A549 (cell line): ENCODE measurements around the gene SSH2. TPM values are rescaled to one million over a fixed set of nuclear protein-coding genes. Genes with fewer than 3 reads are reported as not detected.

ENCODE experiments used
- ATAC-seq, 2 experiments: fragments of 200-7000 bp in 1 of 2; fragments of >200 bp in 1 of 2; cut with Nextera tagmentation in 1 of 2; cut with Tn5 transposase in 1 of 2; 3 replicates each; pipeline versions ENCODE4 v1.8.0 to v1.9.1; 2018 to 2020; ENCODE audit warnings: mild to moderate bottlenecking in 1 of 2, moderate library complexity in 1 of 2
- CTCF ChIA-PET: fragments of 300-600 bp; sonication (Branson Sonifier 250); formaldehyde crosslinking; extraction: SDS; loops from one replicate; lab custom pipeline; 2021; ENCODE audit warnings: antibody characterized with exemption, inconsistent platforms; lab: Yijun Ruan, JAX
- POLR2A ChIA-PET: fragments of 350-600 bp; formaldehyde crosslinking; extraction: SDS; loops from one replicate; lab custom pipeline; 2021; ENCODE audit warnings: antibody characterized with exemption, inconsistent platforms; lab: Yijun Ruan, JAX
- DNase-seq, 2 experiments: peaks; one replicate each; pipeline versions ENCODE4 v3.0.0 to v3.0.0-alpha.2; 2011 to 2016; ENCODE audit warnings: low read depth in 1 of 2, low spot score in 1 of 2
- FAIRE-seq: peaks from 2 replicates; lab custom pipeline; 2011; peaks lifted over from hg19 to GRCh38; lab: Jason Lieb, UNC
- H3K27ac ChIP-seq, 2 experiments: fragments of >200 bp; sonication (Bioruptor Twin); formaldehyde crosslinking; 3 replicates each; pipeline ENCODE4 v1.5.1; 2016 to 2017
- H3K4me1 ChIP-seq: fragments of >200 bp; sonication (Bioruptor Twin); formaldehyde crosslinking; 3 replicates; pipeline ENCODE4 v1.6.1; 2016
- H3K4me2 ChIP-seq: fragments of >200 bp; sonication (Bioruptor Twin); formaldehyde crosslinking; 3 replicates; pipeline ENCODE4 v1.6.1; 2016
- H3K4me3 ChIP-seq: fragments of >200 bp; sonication (Bioruptor Twin); formaldehyde crosslinking; 3 replicates; pipeline ENCODE4 v1.5.1; 2016
- H3K9me3 ChIP-seq: fragments of >200 bp; sonication (Bioruptor Twin); formaldehyde crosslinking; 3 replicates; pipeline ENCODE4 v1.6.1; 2016
- ATOH8 ChIP-seq: fragments of 250-450 bp; sonication (Bioruptor Pico); IDR thresholded peaks from 2 replicates; pipeline ENCODE4 v1.5.0; 2020; ENCODE audit warnings: low read depth, mild to moderate bottlenecking, moderate library complexity
- CBX8 ChIP-seq: fragments of 200-600 bp; sonication (generic); IDR thresholded peaks from 2 replicates; pipeline ENCODE4 v1.6.1; 2016
- CEBPB ChIP-seq, 2 experiments: fragments of >200 bp in 1 of 2; sonication (Bioruptor Twin) in 1 of 2; formaldehyde crosslinking in 1 of 2; IDR thresholded peaks; 2 replicates each; pipeline ENCODE4 v1.6.1; 2012 to 2016
- EHMT2 ChIP-seq: fragments of 200-600 bp; sonication (generic); IDR thresholded peaks from 2 replicates; pipeline ENCODE4 v1.6.1; 2016; ENCODE audit warnings: antibody characterized with exemption, low read depth, mild to moderate bottlenecking, moderate library complexity
- ELK1 ChIP-seq: fragments of 150-350 bp; IDR thresholded peaks from 2 replicates; pipeline ENCODE4 v1.6.1; 2014; ENCODE audit warnings: low read depth, mild to moderate bottlenecking, low read length
- ESRRA ChIP-seq: fragments of 150-350 bp; IDR thresholded peaks from 2 replicates; pipeline ENCODE4 v1.6.1; 2014; ENCODE audit warnings: mild to moderate bottlenecking, low read length, borderline replicate concordance
- FOSB ChIP-seq: fragments of 250-450 bp; sonication (Bioruptor Pico); IDR thresholded peaks from 2 replicates; pipeline ENCODE4 v1.5.0; 2020; ENCODE audit warnings: mild to moderate bottlenecking, moderate library complexity
- FOXS1 ChIP-seq: fragments of 250-450 bp; sonication (Bioruptor Pico); IDR thresholded peaks from 2 replicates; pipeline ENCODE4 v1.5.0; 2020; ENCODE audit warnings: mild to moderate bottlenecking, moderate library complexity
- JUN ChIP-seq, 2 experiments: fragments of >200 bp; sonication (Bioruptor Twin); formaldehyde crosslinking; IDR thresholded peaks; 2 replicates in 1 of 2; 3 replicates in 1 of 2; pipeline ENCODE4 v1.6.1; 2016 to 2017
- JUNB ChIP-seq: fragments of >200 bp; sonication (Bioruptor Twin); formaldehyde crosslinking; IDR thresholded peaks from 2 replicates; pipeline ENCODE4 v1.6.1; 2016
- MAZ ChIP-seq: fragments of 150-350 bp; IDR thresholded peaks from 2 replicates; pipeline ENCODE4 v1.6.1; 2014; ENCODE audit warnings: antibody characterized with exemption, low read depth, low read length, borderline replicate concordance
- MYC ChIP-seq: IDR thresholded peaks from 2 replicates; pipeline ENCODE4 v1.6.1; 2012; ENCODE audit warnings: mild to moderate bottlenecking, inconsistent platforms, low read length, improper control_type of control experiment, borderline replicate concordance
- NR3C1 ChIP-seq: fragments of >200 bp; sonication (Bioruptor Twin); formaldehyde crosslinking; IDR thresholded peaks from 3 replicates; pipeline ENCODE4 v1.6.1; 2017
- PBX3 ChIP-seq: IDR thresholded peaks from 2 replicates; pipeline ENCODE4 v1.6.1; 2012
- PHF8 ChIP-seq: fragments of 200-600 bp; sonication (generic); IDR thresholded peaks from 2 replicates; pipeline ENCODE4 v1.6.1; 2016; ENCODE audit warnings: low read depth, mild to moderate bottlenecking, antibody characterized with exemption, moderate library complexity, borderline replicate concordance
- POLR2A ChIP-seq: IDR thresholded peaks from 2 replicates; pipeline ENCODE4 v1.6.1; 2012; ENCODE audit warnings: mild to moderate bottlenecking, low read length
- POLR2AphosphoS2 ChIP-seq: conservative IDR thresholded peaks from 2 replicates; pipeline ENCODE4 v1.6.1; 2012; ENCODE audit warnings: low read length, improper control_type of control experiment, inconsistent platforms
- RAD21 ChIP-seq, 2 experiments: fragments of >200 bp in 1 of 2; sonication (Bioruptor Twin) in 1 of 2; formaldehyde crosslinking in 1 of 2; IDR thresholded peaks in 1 of 2; conservative IDR thresholded peaks in 1 of 2; 2 replicates in 1 of 2; 3 replicates in 1 of 2; pipeline ENCODE4 v1.6.1; 2012 to 2018; ENCODE audit warnings: inconsistent platforms in 1 of 2
- RFX5 ChIP-seq: fragments of 450-650 bp; IDR thresholded peaks from 2 replicates; pipeline ENCODE4 v1.7.1; 2014; ENCODE audit warnings: antibody characterized with exemption, mild to moderate bottlenecking, moderate library complexity
- SREBF2 ChIP-seq: fragments of 450-650 bp; IDR thresholded peaks from 2 replicates; pipeline ENCODE4 v1.6.1; 2014; ENCODE audit warnings: mild to moderate bottlenecking, moderate library complexity
- ZC3H11A ChIP-seq: fragments of 450-650 bp; IDR thresholded peaks from 2 replicates; pipeline ENCODE4 v1.6.1; 2014; ENCODE audit warnings: antibody characterized with exemption, mild to moderate bottlenecking
- ZFP36 ChIP-seq: fragments of 450-650 bp; IDR thresholded peaks from 2 replicates; pipeline ENCODE4 v1.6.1; 2014; ENCODE audit warnings: borderline replicate concordance; ENCODE audit not compliant: partially characterized antibody
- ZNF302 ChIP-seq: fragments of 250-450 bp; sonication (Bioruptor Pico); IDR thresholded peaks from 2 replicates; pipeline ENCODE4 v1.9.0; 2021; ENCODE audit warnings: inconsistent platforms, mild to moderate bottlenecking, moderate library complexity
- ZSCAN20 ChIP-seq: fragments of 250-450 bp; sonication (Bioruptor Pico); IDR thresholded peaks from 2 replicates; pipeline ENCODE4 v1.8.0; 2022; ENCODE audit warnings: mild to moderate bottlenecking, moderate library complexity
- WGBS: methylation state at CpG from one replicate; pipeline ENCODE4 v1.1.6; 2017; ENCODE audit errors: missing lambda C conversion rate; 5-methylcytosine and 5-hydroxymethylcytosine counted together
- polyA plus RNA-seq, 4 experiments: library from polyadenylated mRNA; depleted of rRNA in 3 of 4; stranded (reverse); fragments of >200 nt; fragmentation: RNase III in 1 of 4; extraction: RNeasy Plus Mini Kit Qiagen cat#74134 plus additional on column Dnase treatment in 1 of 4; gene quantifications; 2 replicates in 3 of 4; 3 replicates in 1 of 4; pipeline ENCODE4 v1.2.3, GENCODE V29; 2011 to 2017
- TF ChIP-seq, protein P1 (sequence below): fragments of >200 bp; sonication (Bioruptor Twin); formaldehyde crosslinking; IDR thresholded peaks from 3 replicates; pipeline ENCODE4 v1.6.1; 2016
- TF ChIP-seq, protein P2 (sequence below): fragments of >200 bp; sonication (Bioruptor Twin); formaldehyde crosslinking; IDR thresholded peaks from 2 replicates; pipeline ENCODE4 v1.6.1; 2016
- TF ChIP-seq, protein P3 (sequence below): fragments of 200-600 bp; sonication (generic); IDR thresholded peaks from 2 replicates; pipeline ENCODE4 v1.6.1; 2016; ENCODE audit warnings: antibody characterized with exemption, mild to moderate bottlenecking, moderate library complexity

The SSH2 gene
- polyA plus RNA-seq, 2 of the 4 experiments (the other 2 are of a cell fraction), result 20.7 to 24.5 TPM

DNA sequence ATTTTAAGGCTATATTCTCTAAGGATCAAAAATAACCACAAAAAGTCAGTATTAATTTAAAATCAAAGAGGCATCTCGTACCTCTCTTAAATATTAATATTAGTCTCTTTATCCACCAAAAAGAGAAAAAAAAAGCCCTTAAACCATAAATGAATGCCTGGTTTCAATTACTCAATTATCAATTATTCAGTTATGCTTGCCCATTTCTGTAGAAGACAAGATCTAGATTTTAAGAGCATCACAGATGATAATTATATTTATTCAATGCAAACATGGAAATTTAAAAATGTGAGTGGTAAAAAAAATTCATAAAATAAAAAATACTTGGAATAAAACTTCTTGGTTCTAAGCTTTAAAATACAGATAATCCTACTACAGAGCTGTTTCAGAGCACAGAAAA, 181.6 kb downstream of the SSH2 start (continued):
- TF ChIP-seq CEBPB (IDR thresholded peaks at IDR 0.05), result no peak
- no peak for TF ChIP-seq POLR2A
- TF ChIP-seq, all 56 proteins: peak for 0

DNA sequence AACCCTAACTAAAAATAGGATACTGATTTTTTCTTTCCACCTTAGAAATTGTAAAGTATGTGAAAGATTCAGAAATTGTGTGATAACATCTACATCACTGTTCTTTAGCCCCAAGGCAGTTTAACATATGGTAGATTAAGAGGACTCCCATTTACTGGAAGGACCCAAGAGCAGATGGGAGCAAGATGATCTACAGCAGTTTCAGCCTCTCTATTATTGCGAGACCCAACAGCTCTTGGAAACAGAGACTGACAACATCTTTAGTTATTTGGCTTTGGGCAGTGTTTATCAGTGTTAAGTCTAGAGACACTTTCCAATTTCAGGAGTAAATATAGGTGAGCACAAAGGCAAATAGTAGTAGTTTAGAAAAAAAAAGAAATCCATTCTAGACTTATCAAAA, 182.4 kb downstream of the SSH2 start:
- FAIRE-seq (no peak), ATAC-seq (no peak), DNase-seq (no peak)
- WGBS, result 94% methylated on average over 1 of the region's 1 CpG
- Histone ChIP-seq H3K27ac (no peak overlapping the region), H3K4me3 (no peak overlapping the region), H3K4me2 (no peak overlapping the region), H3K4me1 (peaks cover 38% of the 10 kb centered on the region), H3K9me3 (no peaks in the 10 kb centered on the region)
- ChIA-PET POLR2A (no interaction called here), CTCF (interaction anchor here (0.7 to 2.9 kb wide), 7 partner anchors 13 to 346 kb away, joined by 3 to 8 read pairs (median 4); no protein-coding TSS in a partner anchor)
- TF ChIP-seq NR3C1 (no peak), ATOH8 (CRISPR knock-in tag) (no peak), ELK1 (no peak), ZSCAN20 (CRISPR knock-in tag) (no peak), JUN (IDR thresholded peaks at IDR 0.05) (no peak), MAZ (no peak), POLR2A (no peak), ZNF302 (CRISPR knock-in tag) (no peak), EHMT2 (no peak), SREBF2 (no peak), FOXS1 (CRISPR knock-in tag) (no peak), RAD21 (conservative IDR thresholded peaks at IDR 0.05 in 1 of 2, IDR thresholded peaks at IDR 0.05 in 1 of 2) (no peak)
- TF ChIP-seq, protein P1, sequence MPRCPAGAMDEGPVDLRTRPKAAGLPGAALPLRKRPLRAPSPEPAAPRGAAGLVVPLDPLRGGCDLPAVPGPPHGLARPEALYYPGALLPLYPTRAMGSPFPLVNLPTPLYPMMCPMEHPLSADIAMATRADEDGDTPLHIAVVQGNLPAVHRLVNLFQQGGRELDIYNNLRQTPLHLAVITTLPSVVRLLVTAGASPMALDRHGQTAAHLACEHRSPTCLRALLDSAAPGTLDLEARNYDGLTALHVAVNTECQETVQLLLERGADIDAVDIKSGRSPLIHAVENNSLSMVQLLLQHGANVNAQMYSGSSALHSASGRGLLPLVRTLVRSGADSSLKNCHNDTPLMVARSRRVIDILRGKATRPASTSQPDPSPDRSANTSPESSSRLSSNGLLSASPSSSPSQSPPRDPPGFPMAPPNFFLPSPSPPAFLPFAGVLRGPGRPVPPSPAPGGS, result no peak
- TF ChIP-seq, protein P2, sequence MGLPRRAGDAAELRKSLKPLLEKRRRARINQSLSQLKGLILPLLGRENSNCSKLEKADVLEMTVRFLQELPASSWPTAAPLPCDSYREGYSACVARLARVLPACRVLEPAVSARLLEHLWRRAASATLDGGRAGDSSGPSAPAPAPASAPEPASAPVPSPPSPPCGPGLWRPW, result no peak

- FAIRE-seq, result no peak
- CTCF ChIA-PET, result interaction anchor here (0.8 to 2.9 kb wide), 8 partner anchors 14 to 187 kb away, joined by 3 to 8 read pairs (median 4); no protein-coding TSS in a partner anchor
- TF ChIP-seq JUNB (no peak), EHMT2 (no peak), ZFP36 (no peak), CBX8 (no peak), POLR2AphosphoS2 (no peak), RAD21 (conservative IDR thresholded peaks at IDR 0.05 in 1 of 2, IDR thresholded peaks at IDR 0.05 in 1 of 2) (no peak), RFX5 (no peak), PBX3 (no peak), NR3C1 (no peak), MYC (no peak), PHF8 (no peak), FOSB (no peak), ESRRA (no peak), ZC3H11A (no peak)
- TF ChIP-seq, protein P3, sequence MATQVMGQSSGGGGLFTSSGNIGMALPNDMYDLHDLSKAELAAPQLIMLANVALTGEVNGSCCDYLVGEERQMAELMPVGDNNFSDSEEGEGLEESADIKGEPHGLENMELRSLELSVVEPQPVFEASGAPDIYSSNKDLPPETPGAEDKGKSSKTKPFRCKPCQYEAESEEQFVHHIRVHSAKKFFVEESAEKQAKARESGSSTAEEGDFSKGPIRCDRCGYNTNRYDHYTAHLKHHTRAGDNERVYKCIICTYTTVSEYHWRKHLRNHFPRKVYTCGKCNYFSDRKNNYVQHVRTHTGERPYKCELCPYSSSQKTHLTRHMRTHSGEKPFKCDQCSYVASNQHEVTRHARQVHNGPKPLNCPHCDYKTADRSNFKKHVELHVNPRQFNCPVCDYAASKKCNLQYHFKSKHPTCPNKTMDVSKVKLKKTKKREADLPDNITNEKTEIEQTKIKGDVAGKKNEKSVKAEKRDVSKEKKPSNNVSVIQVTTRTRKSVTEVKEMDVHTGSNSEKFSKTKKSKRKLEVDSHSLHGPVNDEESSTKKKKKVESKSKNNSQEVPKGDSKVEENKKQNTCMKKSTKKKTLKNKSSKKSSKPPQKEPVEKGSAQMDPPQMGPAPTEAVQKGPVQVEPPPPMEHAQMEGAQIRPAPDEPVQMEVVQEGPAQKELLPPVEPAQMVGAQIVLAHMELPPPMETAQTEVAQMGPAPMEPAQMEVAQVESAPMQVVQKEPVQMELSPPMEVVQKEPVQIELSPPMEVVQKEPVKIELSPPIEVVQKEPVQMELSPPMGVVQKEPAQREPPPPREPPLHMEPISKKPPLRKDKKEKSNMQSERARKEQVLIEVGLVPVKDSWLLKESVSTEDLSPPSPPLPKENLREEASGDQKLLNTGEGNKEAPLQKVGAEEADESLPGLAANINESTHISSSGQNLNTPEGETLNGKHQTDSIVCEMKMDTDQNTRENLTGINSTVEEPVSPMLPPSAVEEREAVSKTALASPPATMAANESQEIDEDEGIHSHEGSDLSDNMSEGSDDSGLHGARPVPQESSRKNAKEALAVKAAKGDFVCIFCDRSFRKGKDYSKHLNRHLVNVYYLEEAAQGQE, result no peak
Observed at GRCh38 chr17:29746669-29747068, 183.4 kb downstream of the SSH2 start.

More at GRCh38 chr17:29746669-29747068, 183.4 kb downstream of the SSH2 start:
- WGBS, result 84% methylated on average over 4 of the region's 4 CpGs
- Histone ChIP-seq H3K4me3 (no peak overlapping the region), H3K4me1 (peaks cover 45% of the 10 kb centered on the region), H3K4me2 (no peak overlapping the region), H3K9me3 (no peaks in the 10 kb centered on the region), H3K27ac (no peak overlapping the region)
- DNase-seq (no peak), ATAC-seq (no peak)
- POLR2A ChIA-PET, result no interaction called here
